Neural progenitor cell (in vitro differentiated cells): Measurements from ENCODE around the gene RTN4R. TPM values are rescaled to one million over a fixed set of nuclear protein-coding genes. Genes with fewer than 3 reads are reported as not detected.

Experiments
- DNase-seq: peaks from one replicate; pipeline ENCODE4 v3.0.0-alpha.2; 2016; ENCODE audit warnings: low spot score
- H2AFZ ChIP-seq: fragments of 200-600 bp; sonication (generic); replicated peaks from 2 replicates; pipeline ENCODE4 v1.6.1; 2016; ENCODE audit warnings: antibody characterized with exemption
- H3F3A ChIP-seq: fragments of 200-600 bp; sonication (generic); 2 replicates; pipeline ENCODE4 v1.6.1; 2016; ENCODE audit warnings: antibody characterized with exemption, low read depth
- H3K27ac ChIP-seq: fragments of 200-600 bp; sonication (generic); 2 replicates; pipeline ENCODE4 v1.5.1; 2016; ENCODE audit warnings: mild to moderate bottlenecking
- H3K27me3 ChIP-seq: fragments of 200-600 bp; sonication (generic); 2 replicates; pipeline ENCODE4 v1.6.1; 2016; ENCODE audit warnings: mild to moderate bottlenecking, moderate library complexity
- H3K36me3 ChIP-seq: fragments of 200-600 bp; sonication (generic); 2 replicates; pipeline ENCODE4 v1.5.1; 2016
- H3K4me1 ChIP-seq: fragments of 200-600 bp; sonication (generic); 2 replicates; pipeline ENCODE4 v1.6.1; 2016; ENCODE audit warnings: mixed run types
- H3K4me2 ChIP-seq: fragments of 200-600 bp; sonication (generic); 2 replicates; pipeline ENCODE4 v1.6.1; 2016
- H3K4me3 ChIP-seq: fragments of 200-600 bp; sonication (generic); 2 replicates; pipeline ENCODE4 v1.5.1; 2016
- H3K79me2 ChIP-seq: fragments of 200-600 bp; sonication (generic); 2 replicates; pipeline ENCODE4 v1.6.1; 2016; ENCODE audit warnings: low read depth
- H3K9ac ChIP-seq: fragments of 200-600 bp; sonication (generic); 2 replicates; pipeline ENCODE4 v1.6.1; 2016
- H3K9me3 ChIP-seq: fragments of 200-600 bp; sonication (generic); 2 replicates; pipeline ENCODE4 v1.5.1; 2016; ENCODE audit warnings: low read depth
- H4K20me1 ChIP-seq: fragments of 200-600 bp; sonication (generic); 2 replicates; pipeline ENCODE4 v1.6.1; 2016; ENCODE audit warnings: low read depth
- H3K27ac Mint-ChIP-seq: 3 replicates; pipeline ENCODE4 v1.8.0; 2021; ENCODE audit warnings: mixed read lengths
- H3K27me3 Mint-ChIP-seq: 2 replicates; pipeline ENCODE4 v1.8.0; 2022; ENCODE audit warnings: low read depth, mild to moderate bottlenecking, inconsistent platforms, moderate library complexity, mixed read lengths; ENCODE audit not compliant: insufficient read depth
- H3K36me3 Mint-ChIP-seq: 3 replicates; pipeline ENCODE4 v1.8.0; 2021; ENCODE audit warnings: mixed read lengths
- H3K4me1 Mint-ChIP-seq: 3 replicates; pipeline ENCODE4 v1.8.0; 2021; ENCODE audit warnings: mixed read lengths
- H3K4me3 Mint-ChIP-seq: 3 replicates; pipeline ENCODE4 v1.8.0; 2021; ENCODE audit warnings: mild to moderate bottlenecking, moderate library complexity, mixed read lengths
- H3K9me3 Mint-ChIP-seq: 3 replicates; pipeline ENCODE4 v1.8.0; 2020; ENCODE audit warnings: mixed read lengths
- CTCF ChIP-seq: fragments of 200-600 bp; sonication (generic); IDR thresholded peaks from 2 replicates; pipeline ENCODE4 v1.5.1; 2017; ENCODE audit warnings: antibody characterized with exemption, mild to moderate bottlenecking
- EZH2 ChIP-seq: fragments of 200-600 bp; sonication (generic); IDR thresholded peaks from 2 replicates; pipeline ENCODE4 v1.6.1; 2017; ENCODE audit warnings: antibody characterized with exemption, mild to moderate bottlenecking, moderate library complexity
- EZH2phosphoT487 ChIP-seq: fragments of 200-600 bp; sonication (generic); IDR thresholded peaks from 2 replicates; pipeline ENCODE4 v1.6.1; 2017; ENCODE audit warnings: antibody characterized with exemption
- total RNA-seq: library from RNA; depleted of rRNA; stranded (reverse); fragments of >200 nt; gene quantifications from 2 replicates; pipeline ENCODE4 v1.2.3, GENCODE V29; 2015; ENCODE audit warnings: low replicate concordance

Gene RTN4R
- total RNA-seq, 1 donor from 2014 or later = 6.3 TPM

DNA sequence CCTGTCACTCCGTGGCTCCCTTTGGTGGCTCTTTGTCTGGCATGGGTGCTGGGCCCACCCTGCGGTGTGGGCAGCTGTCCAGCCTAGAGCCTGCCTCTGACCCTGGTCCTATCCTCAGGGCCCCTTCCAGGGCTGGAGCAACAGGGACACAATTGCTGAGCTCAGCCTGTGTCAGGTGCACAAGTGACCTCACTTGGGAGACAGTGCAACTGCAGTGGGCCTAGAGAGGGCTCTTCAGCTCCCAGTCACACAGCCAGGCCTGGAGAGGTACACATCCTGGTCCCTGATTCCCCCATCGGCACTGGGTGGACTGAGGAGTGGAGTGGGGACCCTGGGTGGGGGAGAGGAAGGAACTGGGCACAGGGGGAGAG lies 43.9 kb downstream of the RTN4R start:
- Histone ChIP-seq H3K79me2 (no peaks in the 10 kb centered on the region), H3K27me3 (no peaks in the 10 kb centered on the region), H3K9me3 (no peaks in the 10 kb centered on the region), H3K36me3 (no peaks in the 10 kb centered on the region), H3K4me3 (no peak overlapping the region), H4K20me1 (no peaks in the 10 kb centered on the region), H2AFZ (no peak overlapping the region), H3K4me2 (no peak overlapping the region), H3K4me1 (no peaks in the 10 kb centered on the region), H3K9ac (no peak overlapping the region), H3F3A (peaks cover 12% of the 10 kb centered on the region), H3K27ac (no peak overlapping the region)
- TF ChIP-seq EZH2 (no peak), EZH2phosphoT487 (no peak), CTCF (no peak)
- H3K36me3 Mint-ChIP-seq = no peaks in the 10 kb centered on the region
- DNase-seq = no peak
- H3K4me3 Mint-ChIP-seq = peak overlapping the region; percentile 76
- peaks cover 20% of the 10 kb centered on the region for H3K27me3 Mint-ChIP-seq
- H3K9me3 Mint-ChIP-seq = peaks cover 10% of the 10 kb centered on the region
- peaks cover 25% of the 10 kb centered on the region for H3K4me1 Mint-ChIP-seq
- peak overlapping the region; percentile 95 for H3K27ac Mint-ChIP-seq

DNA sequence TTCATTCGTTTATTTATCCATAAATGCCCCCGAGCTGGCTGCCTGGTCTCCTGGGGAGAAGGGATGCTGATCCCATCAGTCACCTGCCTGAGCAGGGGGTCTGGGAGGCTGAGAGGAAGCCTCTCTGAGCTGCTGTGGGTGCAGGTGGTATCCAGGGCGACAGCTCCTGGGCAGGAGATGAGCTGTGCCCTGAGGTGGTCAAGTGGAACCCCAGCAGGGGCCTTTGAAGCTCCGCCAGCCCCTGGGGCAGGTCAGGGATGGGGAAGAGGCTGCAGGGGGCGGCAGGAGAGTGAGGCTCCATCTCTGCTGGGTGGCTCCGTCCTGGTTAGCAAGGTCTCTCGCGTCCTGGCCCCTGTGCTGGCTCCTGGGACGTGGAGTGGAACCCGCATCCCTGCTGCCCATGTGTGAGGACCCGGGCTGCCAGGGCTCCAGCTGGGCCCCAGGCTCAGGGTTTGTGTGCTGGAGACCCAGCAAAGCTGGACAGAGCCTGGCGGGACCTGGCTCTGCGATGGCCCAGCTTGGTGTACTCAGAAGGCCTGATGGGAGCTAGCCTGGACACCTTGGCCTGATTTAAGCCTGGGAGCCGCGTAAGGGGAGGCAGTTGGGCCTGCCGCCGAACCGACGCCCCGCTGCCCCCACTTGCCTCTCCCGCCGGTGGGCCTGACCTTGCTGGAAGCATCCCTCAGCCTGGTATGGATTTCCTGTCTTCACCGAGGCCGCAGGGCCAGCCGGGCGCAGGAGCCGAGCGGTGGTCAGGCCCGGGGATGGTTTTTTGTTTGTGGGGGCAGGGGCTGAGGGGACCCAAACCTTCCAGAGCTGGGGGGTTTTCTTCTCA lies 44.5 kb downstream of the RTN4R start:
- Mint-ChIP-seq H3K36me3 (no peaks in the 10 kb centered on the region), H3K27me3 (peaks cover 20% of the 10 kb centered on the region), H3K27ac (no peak overlapping the region), H3K4me1 (peaks cover 29% of the 10 kb centered on the region), H3K4me3 (peak overlapping the region; percentile 76), H3K9me3 (peaks cover 10% of the 10 kb centered on the region)
- H3K9me3 ChIP-seq = no peaks in the 10 kb centered on the region
- TF ChIP-seq EZH2phosphoT487 = no peak
- no peak for DNase-seq
- H3K4me3 ChIP-seq = no peak overlapping the region
- H3F3A ChIP-seq = peaks cover 12% of the 10 kb centered on the region
- no peaks in the 10 kb centered on the region for H4K20me1 ChIP-seq
- H3K9ac ChIP-seq = no peak overlapping the region
- no peaks in the 10 kb centered on the region for H3K36me3 ChIP-seq
- H2AFZ ChIP-seq = no peak overlapping the region
- no peaks in the 10 kb centered on the region for H3K4me1 ChIP-seq
- no peak overlapping the region for H3K4me2 ChIP-seq
- no peak overlapping the region for H3K27ac ChIP-seq
- H3K27me3 ChIP-seq = no peaks in the 10 kb centered on the region
- no peaks in the 10 kb centered on the region for H3K79me2 ChIP-seq

DNA sequence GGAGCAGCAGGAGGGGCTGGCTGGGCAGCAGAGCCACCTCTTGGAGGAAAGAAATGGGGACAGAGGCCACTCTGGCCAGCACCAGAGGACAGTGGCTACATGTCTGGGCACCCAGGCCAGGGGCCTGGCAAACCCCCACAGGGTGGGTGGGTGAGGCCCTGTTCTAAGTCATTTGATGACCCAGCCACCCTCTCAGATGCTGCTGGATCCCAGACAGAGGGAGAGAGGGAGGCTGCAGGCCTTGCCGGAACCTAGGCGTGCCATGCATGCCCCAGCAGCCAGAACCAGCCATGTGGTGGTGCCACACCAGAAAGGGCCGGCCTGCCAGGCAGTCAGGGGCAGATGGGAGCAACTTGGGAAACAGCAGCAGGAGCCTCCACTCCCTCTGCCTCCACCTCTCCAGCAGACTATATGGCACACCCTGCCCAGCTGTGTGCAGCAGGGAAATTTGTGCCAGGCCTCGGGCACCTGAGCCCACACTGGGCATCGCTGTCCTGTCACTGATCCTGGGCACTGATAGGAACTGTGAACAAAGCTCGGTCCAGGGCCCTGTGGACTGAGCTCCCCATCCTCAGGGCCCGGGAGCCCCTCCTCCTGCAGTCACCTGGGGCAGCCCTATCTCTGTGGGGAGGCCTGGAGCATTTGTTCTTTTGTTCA lies 45.2 kb downstream of the RTN4R start:
- DNase-seq = no peak
- Histone ChIP-seq H4K20me1 (no peaks in the 10 kb centered on the region), H3K9ac (no peak overlapping the region), H3K4me1 (no peaks in the 10 kb centered on the region), H3F3A (peaks cover 12% of the 10 kb centered on the region), H3K9me3 (no peaks in the 10 kb centered on the region), H3K79me2 (no peaks in the 10 kb centered on the region), H2AFZ (no peak overlapping the region), H3K4me2 (no peak overlapping the region), H3K27ac (no peak overlapping the region), H3K4me3 (no peak overlapping the region), H3K27me3 (no peaks in the 10 kb centered on the region), H3K36me3 (no peaks in the 10 kb centered on the region)
- Mint-ChIP-seq H3K4me1 (peaks cover 32% of the 10 kb centered on the region), H3K9me3 (peaks cover 10% of the 10 kb centered on the region), H3K4me3 (no peak overlapping the region), H3K27ac (no peak overlapping the region), H3K27me3 (peaks cover 20% of the 10 kb centered on the region), H3K36me3 (no peaks in the 10 kb centered on the region)
- TF ChIP-seq EZH2phosphoT487 (no peak), CTCF (no peak), EZH2 (no peak)
